Thyroid gland (tissue), 4 donors: ENCODE data around the gene LZIC.

ENCODE experiments used
- POLR2A ChIP-seq, 2 donors: fragments of 450-650 bp; IDR thresholded peaks; one replicate each; pipeline ENCODE4 v1.6.1; 2017; ENCODE audit warnings: antibody characterized with exemption in 2 of 2, mild to moderate bottlenecking in 2 of 2, moderate library complexity in 1 of 2
- TF ChIP-seq, protein P1 (sequence below), 6 experiments: fragments of 200-600 bp in 3 of 6; fragments of 450-650 bp in 3 of 6; sonication (generic) in 3 of 6; IDR thresholded peaks; one replicate each; pipeline ENCODE4 v1.5.1; 2016 to 2019; ENCODE audit warnings: antibody characterized with exemption in 6 of 6, mild to moderate bottlenecking in 2 of 6, inconsistent platforms in 1 of 6, moderate library complexity in 1 of 6

DNA sequence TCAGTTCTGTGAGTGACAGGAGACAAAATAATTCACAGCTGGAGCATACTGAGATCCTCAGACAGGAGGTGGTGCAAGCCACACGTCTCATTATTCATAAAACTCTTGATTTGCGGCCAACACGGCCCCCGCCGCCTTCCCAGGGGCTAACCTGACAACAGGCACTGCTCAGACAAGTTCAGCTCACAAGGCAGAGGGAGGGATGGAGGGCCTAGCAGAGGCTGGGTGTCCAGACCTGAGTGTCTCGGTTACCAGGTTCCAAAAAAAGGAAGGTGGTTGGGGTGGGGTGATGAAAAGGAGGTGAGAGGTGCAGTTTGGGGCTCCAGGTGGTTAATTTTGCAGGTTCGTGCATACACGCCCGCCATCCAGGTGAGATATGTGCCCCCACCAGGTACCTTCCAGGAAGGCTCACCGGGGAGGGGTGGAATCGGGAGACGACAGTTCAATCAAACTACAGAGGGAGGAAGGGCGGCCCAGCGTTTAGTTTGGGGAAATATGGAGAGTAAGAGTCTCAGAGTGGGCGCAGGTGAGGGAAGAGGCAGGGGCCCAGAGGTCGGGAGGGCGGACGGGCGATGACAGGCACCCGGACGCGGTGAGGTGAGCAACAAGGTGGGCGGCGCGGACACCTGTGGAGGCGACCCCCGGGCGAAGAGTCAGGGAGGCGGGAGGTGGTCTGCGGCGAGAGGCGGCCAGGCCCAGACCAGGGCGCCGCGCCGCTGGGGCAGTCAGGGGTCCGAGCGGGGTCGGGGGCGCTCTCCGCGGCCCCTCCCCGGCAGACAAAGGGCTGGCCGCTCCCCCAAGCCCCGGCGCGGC is 33.8 kb downstream of the LZIC start:
- TF ChIP-seq, protein P1, sequence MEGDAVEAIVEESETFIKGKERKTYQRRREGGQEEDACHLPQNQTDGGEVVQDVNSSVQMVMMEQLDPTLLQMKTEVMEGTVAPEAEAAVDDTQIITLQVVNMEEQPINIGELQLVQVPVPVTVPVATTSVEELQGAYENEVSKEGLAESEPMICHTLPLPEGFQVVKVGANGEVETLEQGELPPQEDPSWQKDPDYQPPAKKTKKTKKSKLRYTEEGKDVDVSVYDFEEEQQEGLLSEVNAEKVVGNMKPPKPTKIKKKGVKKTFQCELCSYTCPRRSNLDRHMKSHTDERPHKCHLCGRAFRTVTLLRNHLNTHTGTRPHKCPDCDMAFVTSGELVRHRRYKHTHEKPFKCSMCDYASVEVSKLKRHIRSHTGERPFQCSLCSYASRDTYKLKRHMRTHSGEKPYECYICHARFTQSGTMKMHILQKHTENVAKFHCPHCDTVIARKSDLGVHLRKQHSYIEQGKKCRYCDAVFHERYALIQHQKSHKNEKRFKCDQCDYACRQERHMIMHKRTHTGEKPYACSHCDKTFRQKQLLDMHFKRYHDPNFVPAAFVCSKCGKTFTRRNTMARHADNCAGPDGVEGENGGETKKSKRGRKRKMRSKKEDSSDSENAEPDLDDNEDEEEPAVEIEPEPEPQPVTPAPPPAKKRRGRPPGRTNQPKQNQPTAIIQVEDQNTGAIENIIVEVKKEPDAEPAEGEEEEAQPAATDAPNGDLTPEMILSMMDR (IDR thresholded peaks at IDR 0.05): no peak
- TF ChIP-seq POLR2A (IDR thresholded peaks at IDR 0.05): no peak
